GM12878 (cell line): ENCODE results near the gene PLA2G4C. TPM values are rescaled to one million over a fixed set of nuclear protein-coding genes. Genes with fewer than 3 reads are reported as not detected.

ENCODE experiments used
- ATAC-seq: fragments of 200-7000 bp; cut with Tn5 transposase; 3 replicates; pipeline ENCODE4 v1.9.1; 2020; ENCODE audit warnings: mild to moderate bottlenecking, moderate library complexity
- BruUV-seq: library from RNA; stranded (reverse); fragments of 400-500 nt; replicated peaks from 2 replicates; lab custom pipeline; 2021; lab: Mats Ljungman, UMichigan
- CTCF ChIA-PET: fragments of 300-600 bp; sonication (Branson Sonifier 250); formaldehyde crosslinking; extraction: SDS; loops from one replicate; lab custom pipeline; 2021; ENCODE audit warnings: inconsistent platforms; lab: Yijun Ruan, JAX
- POLR2A ChIA-PET: fragments of 350-600 bp; formaldehyde crosslinking; extraction: SDS; loops from one replicate; lab custom pipeline; 2021; ENCODE audit warnings: inconsistent platforms; lab: Charles Lee
- RAD21 ChIA-PET: fragments of 300-600 bp; sonication (Branson Sonifier 250); formaldehyde crosslinking; loops from one replicate; lab custom pipeline; 2023; ENCODE audit warnings: antibody characterized with exemption; ENCODE audit not compliant: unreplicated experiment; lab: Charles Lee
- SMC1A ChIA-PET: fragments of 300-600 bp; sonication (Branson Sonifier 250); formaldehyde crosslinking; loops from one replicate; lab custom pipeline; 2023; ENCODE audit not compliant: unreplicated experiment, uncharacterized antibody; lab: Charles Lee
- DNase-seq: peaks from one replicate; pipeline ENCODE4 v3.0.0-alpha.2; 2011; ENCODE audit warnings: low read depth, low spot score
- FAIRE-seq: peaks from 3 replicates; lab custom pipeline; 2011; peaks lifted over from hg19 to GRCh38; lab: Jason Lieb, UNC
- H2AFZ ChIP-seq: 2 replicates; pipeline ENCODE4 v1.6.0; 2011; ENCODE audit warnings: low read depth, low read length, control low read depth; ENCODE audit not compliant: control insufficient read depth
- H3K27ac ChIP-seq: 2 replicates; pipeline ENCODE4 v1.5.1; 2011; ENCODE audit warnings: control low read depth; ENCODE audit not compliant: control insufficient read depth, insufficient read depth
- H3K27me3 ChIP-seq, 2 experiments: replicated peaks in 1 of 2; 2 replicates each; pipeline versions ENCODE4 v1.6.0 to v1.6.1; 2011; ENCODE audit warnings: low read length in 1 of 2; ENCODE audit not compliant: control insufficient read depth in 2 of 2, insufficient read depth in 2 of 2
- H3K36me3 ChIP-seq, 2 experiments: 2 replicates each; pipeline ENCODE4 v1.5.1; 2011; ENCODE audit warnings: low read length in 1 of 2; ENCODE audit not compliant: control insufficient read depth in 2 of 2, insufficient read depth in 2 of 2
- H3K4me1 ChIP-seq: 2 replicates; pipeline ENCODE4 v1.6.1; 2011; ENCODE audit warnings: mild to moderate bottlenecking, low read length, moderate library complexity, mixed read lengths; ENCODE audit not compliant: control insufficient read depth, insufficient read depth
- H3K4me2 ChIP-seq: 2 replicates; pipeline ENCODE4 v1.6.0; 2011; ENCODE audit warnings: control low read depth; ENCODE audit not compliant: control insufficient read depth, insufficient read depth
- H3K4me3 ChIP-seq: fragments of 200-600 bp; sonication (generic); 2 replicates; pipeline ENCODE4 v1.5.1; 2016
- H3K79me2 ChIP-seq: 2 replicates; pipeline ENCODE4 v1.6.0; 2011; ENCODE audit warnings: low read length; ENCODE audit not compliant: control insufficient read depth, insufficient read depth
- H3K9ac ChIP-seq: 2 replicates; pipeline ENCODE4 v1.8.0; 2011; ENCODE audit warnings: low read length, control low read depth, mixed read lengths; ENCODE audit not compliant: control insufficient read depth, insufficient read depth
- H3K9me3 ChIP-seq: replicated peaks from 3 replicates; pipeline ENCODE4 v1.5.1; 2011; ENCODE audit warnings: mild to moderate bottlenecking, low read length; ENCODE audit not compliant: control insufficient read depth, insufficient read depth
- H4K20me1 ChIP-seq: 2 replicates; pipeline ENCODE4 v1.6.0; 2011; ENCODE audit not compliant: control insufficient read depth, insufficient read depth
- BCL11A ChIP-seq: IDR thresholded peaks from 2 replicates; pipeline ENCODE4 v1.6.1; 2011; ENCODE audit warnings: low read depth, low read length
- BCLAF1 ChIP-seq: fragments of 450-650 bp; IDR thresholded peaks from 2 replicates; pipeline ENCODE4 v1.6.1; 2017; ENCODE audit warnings: antibody characterized with exemption, mild to moderate bottlenecking, moderate library complexity
- MTA2 ChIP-seq: fragments of 450-650 bp; IDR thresholded peaks from 2 replicates; pipeline ENCODE4 v1.6.1; 2016; ENCODE audit warnings: low read depth, mild to moderate bottlenecking, moderate library complexity
- NFYA ChIP-seq: IDR thresholded peaks from 2 replicates; pipeline ENCODE4 v1.6.1; 2011; ENCODE audit warnings: low read depth, mild to moderate bottlenecking, low read length, improper control_type of control experiment, borderline replicate concordance
- NKRF ChIP-seq: fragments of 450-650 bp; conservative IDR thresholded peaks from 2 replicates; pipeline ENCODE4 v1.6.1; 2017; ENCODE audit warnings: mild to moderate bottlenecking, moderate library complexity
- NR2C1 ChIP-seq: fragments of 450-650 bp; IDR thresholded peaks from 2 replicates; pipeline ENCODE4 v1.6.1; 2017; ENCODE audit warnings: antibody characterized with exemption, mild to moderate bottlenecking, moderate library complexity
- POLR2A ChIP-seq: IDR thresholded peaks from 2 replicates; pipeline ENCODE4 v1.6.1; 2011; ENCODE audit warnings: low read depth, mild to moderate bottlenecking, low read length
- POLR2AphosphoS2 ChIP-seq: IDR thresholded peaks from 2 replicates; pipeline ENCODE4 v1.6.1; 2011; ENCODE audit warnings: low read depth, mild to moderate bottlenecking, low read length, improper control_type of control experiment, moderate library complexity
- POU2F2 ChIP-seq: IDR thresholded peaks from 3 replicates; pipeline ENCODE4 v1.6.1; 2011; ENCODE audit warnings: low read depth, mild to moderate bottlenecking, low read length, borderline replicate concordance
- RAD51 ChIP-seq: fragments of 450-650 bp; IDR thresholded peaks from 2 replicates; pipeline ENCODE4 v1.6.1; 2016; ENCODE audit warnings: moderate library complexity, mild to moderate bottlenecking, inconsistent platforms
- RCOR1 ChIP-seq: conservative IDR thresholded peaks from 2 replicates; pipeline ENCODE4 v1.6.1; 2012; ENCODE audit warnings: low read depth, low read length, improper control_type of control experiment
- SP1 ChIP-seq: IDR thresholded peaks from one replicate; pipeline ENCODE4 v1.6.1; 2011; ENCODE audit warnings: low read depth, low read length
- SRF ChIP-seq, 2 experiments: IDR thresholded peaks; 2 replicates each; pipeline ENCODE4 v1.6.1; 2011; ENCODE audit warnings: low read depth in 2 of 2, low read length in 2 of 2, mild to moderate bottlenecking in 1 of 2, moderate library complexity in 1 of 2
- TAF1 ChIP-seq: IDR thresholded peaks from 2 replicates; pipeline ENCODE4 v1.6.1; 2011; ENCODE audit warnings: mild to moderate bottlenecking, low read depth, low read length, borderline replicate concordance
- ZNF217 ChIP-seq: fragments of 450-650 bp; IDR thresholded peaks from 2 replicates; pipeline ENCODE4 v1.6.1; 2017; ENCODE audit warnings: antibody characterized with exemption, mild to moderate bottlenecking
- ZNF24 ChIP-seq: fragments of 450-650 bp; IDR thresholded peaks from 2 replicates; pipeline ENCODE4 v1.6.1; 2017; ENCODE audit warnings: antibody characterized with exemption, mild to moderate bottlenecking
- ZNF274 ChIP-seq: IDR thresholded peaks from one replicate; pipeline ENCODE4 v1.8.0; 2011; ENCODE audit not compliant: insufficient read length, insufficient read depth
- ZNF622 ChIP-seq: fragments of 450-650 bp; IDR thresholded peaks from 2 replicates; pipeline ENCODE4 v1.6.1; 2017; ENCODE audit warnings: mild to moderate bottlenecking, inconsistent platforms
- ZNF687 ChIP-seq: fragments of 450-650 bp; IDR thresholded peaks from 2 replicates; pipeline ENCODE4 v1.6.1; 2017; ENCODE audit warnings: mild to moderate bottlenecking, moderate library complexity
- WGBS: methylation state at CpG from one replicate; pipeline ENCODE4 v1.1.6; 2016; ENCODE audit warnings: low lambda C conversion rate; ENCODE audit not compliant: insufficient replicate concordance, insufficient coverage; ENCODE audit errors: missing lambda C conversion rate; 5-methylcytosine and 5-hydroxymethylcytosine counted together
- in situ Hi-C: fragments of 300-500 bp; cut with MboI; formaldehyde crosslinking; loops from 9 replicates; pipeline ENCODE4 v1.14.3; 2018; ENCODE audit warnings: mixed read lengths
- intact Hi-C: fragments of 100-400 bp; cut with micrococcal nuclease; formaldehyde crosslinking; loops from one replicate; pipeline ENCODE4 v1.14.2; 2022; ENCODE audit not compliant: unreplicated experiment
- polyA plus RNA-seq, 11 experiments: library from polyadenylated mRNA; depleted of rRNA in 4 of 11; unstranded in 6 of 11; stranded (reverse) in 5 of 11; fragments of >200 nt; fragmentation: Nextera tagmentation in 4 of 11; fragmentation: Illumina TruSeq in 1 of 11; extraction: Ambion mirVana in 4 of 11; extraction: Trizol in 1 of 11; gene quantifications; 1 replicate in 1 of 11; 2 replicates in 10 of 11; pipeline versions ENCODE4 v1.2.1 to v1.2.3, GENCODE V29; 2011 to 2016; ENCODE audit warnings: inconsistent platforms in 2 of 11, missing spikeins in 2 of 11, low read depth in 1 of 11
- total RNA-seq, 4 experiments: library from RNA; depleted of rRNA in 3 of 4; stranded (reverse); fragments of >200 nt in 3 of 4; fragmentation: Illumina TruSeq in 1 of 4; extraction: Trizol in 1 of 4; gene quantifications; 2 replicates each; pipeline versions ENCODE4 v1.2.1 to v1.2.3, GENCODE V29; 2013 to 2021

Gene PLA2G4C
- total and polyA plus RNA-seq, 10 of the 15 experiments (the other 5 are each of a cell fraction or from before 2014, with no cell fraction given), result 0.53 to 3.6 (median 1.1) TPM

GRCh38 chr19:48139053-48139452 is 28.4 kb upstream of the PLA2G4C start:
- intact Hi-C loops (no loop called here), in situ Hi-C loops (no loop called here)
- Histone ChIP-seq H2AFZ (no peak overlapping the region), H3K9ac (no peak overlapping the region), H3K27ac (no peak overlapping the region), H3K79me2 (no peaks in the 10 kb centered on the region), H3K9me3 (no peaks in the 10 kb centered on the region), H3K4me1 (no peaks in the 10 kb centered on the region), H3K4me2 (no peak overlapping the region), H3K36me3 (peaks cover 10 to 20% of the 10 kb centered on the region in 2 experiments), H3K4me3 (no peak overlapping the region), H4K20me1 (no peaks in the 10 kb centered on the region), H3K27me3 (no peaks in the 10 kb centered on the region)
- DNase-seq, result no peak
- ChIA-PET CTCF (interaction anchor here (0.6 kb wide), 1 partner anchor 348 kb away, joined by 3 read pairs; no protein-coding TSS in a partner anchor), POLR2A (no interaction called here), RAD21 (no interaction called here), SMC1A (no interaction called here)
- TSS peak; percentile 73 for BruUV-seq
- 76% methylated on average over 6 of the region's 6 CpGs for WGBS
- no peak for ATAC-seq
- no peak for FAIRE-seq
- TF ChIP-seq NFYA, result no peak
- no peak for TF ChIP-seq POLR2A
- TF ChIP-seq BCL11A, result no peak
- TF ChIP-seq MTA2, result no peak
- no peak for TF ChIP-seq SRF (IDR thresholded peaks at IDR 0.05; ENCODE audit: low read depth in 2 of 2, low read length in 2 of 2)
- no peak for TF ChIP-seq BCLAF1
- no peak for TF ChIP-seq SP1
- no peak for TF ChIP-seq ZNF24
- TF ChIP-seq ZNF217, result no peak
- no peak for TF ChIP-seq TAF1
- TF ChIP-seq RAD51, result no peak
- no peak for TF ChIP-seq ZNF687
- TF ChIP-seq POU2F2, result no peak
- TF ChIP-seq RCOR1, result no peak
- TF ChIP-seq NKRF, result no peak
- TF ChIP-seq NR2C1, result no peak
- TF ChIP-seq POLR2AphosphoS2, result no peak
- no peak for TF ChIP-seq ZNF274
- TF ChIP-seq ZNF622, result no peak
